ENCODE measurements around the gene ADCY10. TPM values are rescaled to one million over a fixed set of nuclear protein-coding genes. Genes with fewer than 3 reads are reported as not detected.

Gene ADCY10
- total and polyA plus RNA-seq, 2 of the 8 experiments (the other 6 are each of a cell fraction or from before 2014, with no cell fraction given): 0.02 TPM; not detected in 1

GRCh38 chr1:167791281-167792187 lies 122.4 kb downstream of the ADCY10 start:
- H2BK12ac ChIP-seq (ENCODE audit: low read depth, low read length): no peak overlapping the region
- H4K8ac ChIP-seq (ENCODE audit: extremely low read depth, insufficient read depth, low read length): no peak overlapping the region
- H4K5ac ChIP-seq (ENCODE audit: insufficient read length, low read depth, low read length): no peak overlapping the region
- no peak overlapping the region for H2BK120ac ChIP-seq (replicated peaks; ENCODE audit: low read depth, low read length)
- H2BK15ac ChIP-seq (ENCODE audit: low read length): no peak overlapping the region
- H3K14ac ChIP-seq (ENCODE audit: insufficient read length): no peak overlapping the region
- no peak overlapping the region for H3K27ac ChIP-seq (ENCODE audit: low read depth, low read length)
- peaks cover 2 to 8% (median 3%) of the 10 kb centered on the region in 4 experiments; a peak in 3 of 7 replicates for H3K4me1 ChIP-seq (replicated peaks in 1 of 4; ENCODE audit: control insufficient read depth in 3 of 4, insufficient read depth in 4 of 4, low read length in 3 of 4)
- no peak overlapping the region for H3K18ac ChIP-seq (ENCODE audit: extremely low read depth, low read length)
- no peaks in the 10 kb centered on the region for H3K23me2 ChIP-seq (ENCODE audit: low read depth, low read length)
- H3K9ac ChIP-seq (replicated peaks in 1 of 4; ENCODE audit: extremely low read depth in 1 of 4, low read depth in 3 of 4, low read length in 3 of 4): no peak overlapping the region
- no peaks in the 10 kb centered on the region for H3K79me1 ChIP-seq (ENCODE audit: low read depth, low read length)
- H3K23ac ChIP-seq (ENCODE audit: insufficient read length): no peak overlapping the region
- H2AK5ac ChIP-seq (ENCODE audit: low read depth, low read length): no peak overlapping the region
- H2BK5ac ChIP-seq (ENCODE audit: low read depth, low read length): no peak overlapping the region
- H2BK20ac ChIP-seq (ENCODE audit: low read length): no peak overlapping the region
- H3K9me3 ChIP-seq (ENCODE audit: insufficient read depth in 2 of 2, low read depth in 1 of 2, low read length in 1 of 2): no peaks in the 10 kb centered on the region
- H3K4me2 ChIP-seq (ENCODE audit: insufficient read depth in 1 of 2, low read depth in 2 of 2, low read length in 2 of 2): no peak overlapping the region
- H3K4me3 ChIP-seq (ENCODE audit: extremely low read depth in 1 of 4, insufficient read depth in 2 of 4, low read depth in 3 of 4, low read length in 4 of 4): no peak overlapping the region
- no peak overlapping the region for H3K4ac ChIP-seq (replicated peaks; ENCODE audit: insufficient read length, low read depth, low read length)
- DNase-seq (ENCODE audit: low read depth in 1 of 2, low spot score in 2 of 2): no peak
- POLR2A ChIA-PET (ENCODE audit: partially characterized antibody): interaction anchor here (0.9 kb wide), 2 partner anchors 10 to 146 kb away, joined by 3 to 4 read pairs; no protein-coding TSS in a partner anchor
- H2AFZ ChIP-seq (ENCODE audit: low read length): no peak overlapping the region
- H3K56ac ChIP-seq (replicated peaks; ENCODE audit: insufficient read length, low read depth, low read length): no peak overlapping the region
- FAIRE-seq: no peak
- H4K91ac ChIP-seq (replicated peaks; ENCODE audit: insufficient read length, low read length): no peak overlapping the region
- H3K79me2 ChIP-seq (ENCODE audit: control insufficient read depth in 1 of 2, insufficient read depth in 2 of 2, low read length in 2 of 2): no peaks in the 10 kb centered on the region
- CTCF ChIA-PET (ENCODE audit: partially characterized antibody): interaction anchor here (0.6 to 3.7 kb wide), 6 partner anchors 9 to 291 kb away, joined by 3 to 16 read pairs (median 4); no protein-coding TSS in a partner anchor
- H3K27me3 ChIP-seq (replicated peaks in 1 of 4; ENCODE audit: control insufficient read depth in 3 of 4, extremely low read depth in 1 of 4, insufficient read depth in 3 of 4, low read length in 3 of 4): no peaks in the 10 kb centered on the region
- TF ChIP-seq EP300 (IDR thresholded peaks at IDR 0.05; ENCODE audit: borderline replicate concordance in 1 of 2, low read depth in 2 of 2, low read length in 2 of 2) (no peak), ZNF274 (IDR thresholded peaks at IDR 0.05; ENCODE audit: borderline replicate concordance, extremely low read depth, low read length) (no peak), JUND (IDR thresholded peaks at IDR 0.05; ENCODE audit: low read length) (no peak), CEBPB (IDR thresholded peaks at IDR 0.05; ENCODE audit: low read depth, low read length) (no peak), POLR2A (IDR thresholded peaks at IDR 0.05; ENCODE audit: control extremely low read depth in 1 of 2, low read depth in 2 of 2, low read length in 2 of 2) (no peak), JUN (IDR thresholded peaks at IDR 0.05; ENCODE audit: low read depth, low read length) (no peak), POLR2AphosphoS5 (IDR thresholded peaks at IDR 0.05; ENCODE audit: low read depth, low read length) (no peak; the same call in 1 of the 2 replicates), SIN3A (conservative IDR thresholded peaks at IDR 0.05 in 1 of 2, IDR thresholded peaks at IDR 0.05 in 1 of 2; ENCODE audit: low read depth in 1 of 2, low read length in 2 of 2) (no peak), HDAC2 (IDR thresholded peaks at IDR 0.05; ENCODE audit: borderline replicate concordance in 1 of 2, low read depth in 2 of 2, low read length in 2 of 2) (no peak), TBP (IDR thresholded peaks at IDR 0.05; ENCODE audit: low read depth, low read length) (no peak), RFX5 (IDR thresholded peaks at IDR 0.05; ENCODE audit: borderline replicate concordance, low read depth, low read length) (no peak)
- peaks cover 0 to 22% (median 13%) of the 10 kb centered on the region in 4 experiments; a peak in 6 of 8 replicates for H3K36me3 ChIP-seq (ENCODE audit: control insufficient read depth in 2 of 4, insufficient read depth in 4 of 4, low read length in 3 of 4)
- H4K20me1 ChIP-seq (replicated peaks in 1 of 2; ENCODE audit: control insufficient read depth in 1 of 2, insufficient read depth in 2 of 2, low read length in 2 of 2): peaks cover 0 to 2% of the 10 kb centered on the region in 2 experiments
- 95% methylated on average over 4 of the region's 5 CpGs; no CpG with 5 or more reads in 1 of the 2 experiments for WGBS, 2 experiments (ENCODE audit: extremely low coverage in 1 of 2, insufficient coverage in 1 of 2, insufficient read length in 1 of 2, insufficient replicate concordance in 2 of 2, low coverage in 1 of 2, low lambda C conversion rate in 2 of 2, missing lambda C conversion rate in 1 of 2)
